GM23338 (cell line): Measurements from ENCODE around the gene NEK6. TPM values are rescaled to one million over a fixed set of nuclear protein-coding genes. Genes with fewer than 3 reads are reported as not detected.

Source experiments
- ATAC-seq: fragments of 200-7000 bp; cut with Tn5 transposase; 3 replicates; pipeline ENCODE4 v1.9.1; 2020
- DNase-seq: peaks from one replicate; pipeline ENCODE4 v3.0.0-alpha.2; 2015; ENCODE audit warnings: low spot score
- H2AFZ ChIP-seq: fragments of 200-600 bp; sonication (generic); 2 replicates; pipeline ENCODE4 v1.8.0; 2016; ENCODE audit warnings: antibody characterized with exemption, mild to moderate bottlenecking, moderate library complexity
- H3F3A ChIP-seq: fragments of 200-600 bp; sonication (generic); replicated peaks from 2 replicates; pipeline ENCODE4 v1.8.0; 2017; ENCODE audit warnings: antibody characterized with exemption, mixed run types, low read depth
- H3K27ac ChIP-seq: fragments of 200-600 bp; sonication (generic); 2 replicates; pipeline ENCODE4 v1.6.1; 2016; ENCODE audit warnings: low read depth
- H3K27me3 ChIP-seq: fragments of 200-600 bp; sonication (generic); 2 replicates; pipeline ENCODE4 v1.8.0; 2016; ENCODE audit warnings: mild to moderate bottlenecking, mixed run types, moderate library complexity; ENCODE audit not compliant: insufficient read depth
- H3K36me3 ChIP-seq: fragments of 200-600 bp; sonication (generic); 2 replicates; pipeline ENCODE4 v1.8.0; 2016; ENCODE audit warnings: mild to moderate bottlenecking; ENCODE audit not compliant: insufficient read depth
- H3K4me1 ChIP-seq: fragments of 200-600 bp; sonication (generic); 2 replicates; pipeline ENCODE4 v1.8.0; 2016; ENCODE audit warnings: mild to moderate bottlenecking, moderate library complexity; ENCODE audit not compliant: insufficient read depth
- H3K4me2 ChIP-seq: fragments of 200-600 bp; sonication (generic); 2 replicates; pipeline ENCODE4 v1.7.1; 2017; ENCODE audit warnings: mixed run types
- H3K4me3 ChIP-seq: fragments of 200-600 bp; sonication (generic); 2 replicates; pipeline ENCODE4 v1.6.1; 2016; ENCODE audit warnings: mixed run types
- H3K79me2 ChIP-seq: fragments of 200-600 bp; sonication (generic); replicated peaks from 2 replicates; pipeline ENCODE4 v1.8.0; 2017; ENCODE audit warnings: mild to moderate bottlenecking; ENCODE audit not compliant: insufficient read depth
- H3K9me2 ChIP-seq: fragments of 200-600 bp; sonication (generic); 2 replicates; pipeline ENCODE4 v1.8.0; 2017; ENCODE audit not compliant: insufficient read depth
- H4K20me1 ChIP-seq: fragments of 200-600 bp; sonication (generic); replicated peaks from 2 replicates; pipeline ENCODE4 v1.8.0; 2017; ENCODE audit warnings: mild to moderate bottlenecking; ENCODE audit not compliant: insufficient read depth
- H3K27ac Mint-ChIP-seq: 2 replicates; pipeline ENCODE4 v1.8.0; 2020; ENCODE audit warnings: inconsistent platforms, mild to moderate bottlenecking, moderate library complexity, mixed read lengths
- H3K27me3 Mint-ChIP-seq: 3 replicates; pipeline ENCODE4 v1.8.0; 2022; ENCODE audit warnings: low read depth, mild to moderate bottlenecking, moderate library complexity, mixed read lengths, inconsistent platforms; ENCODE audit not compliant: insufficient read depth, poor library complexity
- H3K36me3 Mint-ChIP-seq: 3 replicates; pipeline ENCODE4 v1.8.0; 2021; ENCODE audit warnings: low read depth, mild to moderate bottlenecking, inconsistent platforms, moderate library complexity, mixed read lengths
- H3K4me1 Mint-ChIP-seq: 3 replicates; pipeline ENCODE4 v1.8.0; 2020; ENCODE audit warnings: mild to moderate bottlenecking, inconsistent platforms, mixed read lengths
- H3K4me3 Mint-ChIP-seq: 3 replicates; pipeline ENCODE4 v1.8.0; 2021; ENCODE audit warnings: moderate library complexity, mild to moderate bottlenecking, inconsistent platforms, mixed read lengths
- H3K9me3 Mint-ChIP-seq: 3 replicates; pipeline ENCODE4 v1.8.0; 2020; ENCODE audit warnings: moderate library complexity, mild to moderate bottlenecking, inconsistent platforms, mixed read lengths
- CREB1 ChIP-seq: fragments of 250-450 bp; sonication (Bioruptor Pico); IDR thresholded peaks from 2 replicates; pipeline ENCODE4 v1.5.0; 2020; ENCODE audit warnings: low read depth, mild to moderate bottlenecking, moderate library complexity
- CTCF ChIP-seq, 2 experiments: fragments of 200-600 bp in 1 of 2; sonication (generic) in 1 of 2; conservative IDR thresholded peaks; 2 replicates each; pipeline versions ENCODE4 v1.5.1 to v1.6.1; 2016 to 2017; ENCODE audit warnings: antibody characterized with exemption in 2 of 2, low read depth in 2 of 2, mild to moderate bottlenecking in 2 of 2, moderate library complexity in 1 of 2
- ETS1 ChIP-seq: IDR thresholded peaks from 2 replicates; pipeline ENCODE4 v1.6.1; 2016; ENCODE audit warnings: antibody characterized with exemption
- EZH2 ChIP-seq: fragments of 200-600 bp; sonication (generic); IDR thresholded peaks from one replicate; pipeline ENCODE4 v1.8.0; 2017; ENCODE audit warnings: antibody characterized with exemption, mild to moderate bottlenecking, low read depth; ENCODE audit not compliant: unreplicated experiment
- EZH2phosphoT487 ChIP-seq: fragments of 200-600 bp; sonication (generic); IDR thresholded peaks from one replicate; pipeline ENCODE4 v1.8.1; 2018; ENCODE audit warnings: antibody characterized with exemption; ENCODE audit not compliant: unreplicated experiment
- JUNB ChIP-seq: IDR thresholded peaks from one replicate; pipeline ENCODE4 v1.6.1; 2016; ENCODE audit warnings: antibody characterized with exemption; ENCODE audit not compliant: unreplicated experiment
- NANOG ChIP-seq: IDR thresholded peaks from 2 replicates; pipeline ENCODE4 v1.6.1; 2016; ENCODE audit warnings: antibody characterized with exemption, borderline replicate concordance
- POLR2AphosphoS5 ChIP-seq: IDR thresholded peaks from 2 replicates; pipeline ENCODE4 v1.6.1; 2016; ENCODE audit warnings: antibody characterized with exemption, low read depth
- REST ChIP-seq: IDR thresholded peaks from one replicate; pipeline ENCODE4 v1.6.1; 2018; ENCODE audit warnings: antibody characterized with exemption; ENCODE audit not compliant: unreplicated experiment
- STAT1 ChIP-seq: IDR thresholded peaks from one replicate; pipeline ENCODE4 v1.6.1; 2016; ENCODE audit warnings: antibody characterized with exemption; ENCODE audit not compliant: unreplicated experiment
- ZNF114 ChIP-seq: fragments of 250-450 bp; sonication (Bioruptor Pico); IDR thresholded peaks from 2 replicates; pipeline ENCODE4 v1.5.0; 2020; ENCODE audit warnings: mild to moderate bottlenecking, moderate library complexity
- ZNF331 ChIP-seq: fragments of 250-450 bp; sonication (Bioruptor Pico); IDR thresholded peaks from 2 replicates; pipeline ENCODE4 v1.5.0; 2020; ENCODE audit warnings: low read depth, mild to moderate bottlenecking, moderate library complexity
- ZNF462 ChIP-seq: fragments of 250-450 bp; sonication (Bioruptor Pico); IDR thresholded peaks from 2 replicates; pipeline ENCODE4 v1.5.0; 2020; ENCODE audit warnings: mild to moderate bottlenecking, moderate library complexity
- polyA plus RNA-seq: library from polyadenylated mRNA; unstranded; fragments of >200 nt; fragmentation: Nextera tagmentation; extraction: Ambion mirVana; gene quantifications from 2 replicates; pipeline ENCODE4 v1.2.1, GENCODE V29; 2016
- total RNA-seq: library from RNA; depleted of rRNA; stranded (reverse); fragments of >200 nt; shearing (Covaris generic); gene quantifications from 2 replicates; pipeline ENCODE4 v1.2.3, GENCODE V29; 2014

The NEK6 gene
- total and polyA plus RNA-seq, 2 experiments from 2014 or later, result 8.1 to 11.2 TPM

- Histone ChIP-seq H2AFZ (no peak overlapping the region), H3K4me1 (peaks cover 9% of the 10 kb centered on the region; the same call in 1 of the 2 replicates), H3F3A (no peaks in the 10 kb centered on the region), H3K79me2 (no peaks in the 10 kb centered on the region; the same call in 1 of the 2 replicates), H3K9me2 (no peaks in the 10 kb centered on the region), H3K4me3 (no peak overlapping the region), H3K27ac (no peak overlapping the region), H3K36me3 (peaks cover 10% of the 10 kb centered on the region; the same call in 1 of the 2 replicates), H3K27me3 (no peaks in the 10 kb centered on the region), H4K20me1 (peaks cover 2% of the 10 kb centered on the region; the same call in 1 of the 2 replicates), H3K4me2 (no peak overlapping the region)
- no peak for TF ChIP-seq STAT1
- no peak for TF ChIP-seq ETS1
- no peak for TF ChIP-seq REST
- no peak for TF ChIP-seq JUNB
- TF ChIP-seq ZNF114, result no peak
- no peak for TF ChIP-seq ZNF331
- TF ChIP-seq CTCF (conservative IDR thresholded peaks at IDR 0.05; ENCODE audit: low read depth in 2 of 2), result no peak
- no peak for TF ChIP-seq EZH2
- TF ChIP-seq EZH2phosphoT487, result no peak
- no peak for TF ChIP-seq NANOG
- TF ChIP-seq CREB1 (CRISPR knock-in tag), result no peak
- TF ChIP-seq ZNF462 (CRISPR knock-in tag), result no peak
- TF ChIP-seq POLR2AphosphoS5, result no peak
- DNase-seq (no peak), ATAC-seq (no peak)
- peaks cover 6% of the 10 kb centered on the region; the same call in 2 of the 3 replicates for H3K4me1 Mint-ChIP-seq
- H3K4me3 Mint-ChIP-seq, result no peak overlapping the region
- no peak overlapping the region for H3K27ac Mint-ChIP-seq
- H3K27me3 Mint-ChIP-seq, result peaks cover 19% of the 10 kb centered on the region
- H3K9me3 Mint-ChIP-seq, result no peaks in the 10 kb centered on the region
- peaks cover 36% of the 10 kb centered on the region for H3K36me3 Mint-ChIP-seq
These were observed 91.5 kb downstream of the NEK6 start for GRCh38 chr9:124349267-124349666.
